Chondrocyte (in vitro differentiated cells): ENCODE results near the gene HRH4. TPM values are rescaled to one million over a fixed set of nuclear protein-coding genes. Genes with fewer than 3 reads are reported as not detected.

ENCODE experiments used
- DNase-seq: peaks from one replicate; pipeline ENCODE4 v3.0.0; 2021; ENCODE audit warnings: mixed read lengths, low spot score
- H3K27ac Mint-ChIP-seq: one replicate; pipeline ENCODE4 v1.8.0; 2021; ENCODE audit warnings: mild to moderate bottlenecking, moderate library complexity, mixed read lengths; ENCODE audit not compliant: unreplicated experiment
- H3K27me3 Mint-ChIP-seq: 2 replicates; pipeline ENCODE4 v1.8.0; 2021; ENCODE audit warnings: low read depth, mixed read lengths
- H3K36me3 Mint-ChIP-seq: 2 replicates; pipeline ENCODE4 v1.8.0; 2021; ENCODE audit warnings: low read depth, mixed read lengths
- H3K4me1 Mint-ChIP-seq: 2 replicates; pipeline ENCODE4 v1.8.0; 2021; ENCODE audit warnings: low read depth, mild to moderate bottlenecking, mixed read lengths
- H3K4me3 Mint-ChIP-seq: one replicate; pipeline ENCODE4 v1.8.0; 2021; ENCODE audit warnings: mild to moderate bottlenecking, moderate library complexity, mixed read lengths; ENCODE audit not compliant: unreplicated experiment
- H3K9me3 Mint-ChIP-seq: 2 replicates; pipeline ENCODE4 v1.8.0; 2021; ENCODE audit warnings: low read depth, mixed read lengths
- CTCF ChIP-seq: fragments of 200-600 bp; sonication (generic); IDR thresholded peaks from 2 replicates; pipeline ENCODE4 v1.5.0; 2021; ENCODE audit warnings: antibody characterized with exemption, mild to moderate bottlenecking, moderate library complexity
- total RNA-seq: library from RNA; stranded (reverse); gene quantifications from 3 replicates; pipeline ENCODE4 v1.2.1, GENCODE V29; 2021

Gene HRH4
- total RNA-seq, 1 donor from 2014 or later = not detected

GRCh38 chr18:24462838-24463775 is 2.7 kb downstream of the HRH4 start:
- no peak overlapping the region for H3K27ac Mint-ChIP-seq
- no peak for TF ChIP-seq CTCF
- H3K4me3 Mint-ChIP-seq = no peak overlapping the region
- DNase-seq = no peak
- H3K27me3 Mint-ChIP-seq = no peaks in the 10 kb centered on the region
- H3K9me3 Mint-ChIP-seq = no peaks in the 10 kb centered on the region
- H3K4me1 Mint-ChIP-seq = no peaks in the 10 kb centered on the region
- no peaks in the 10 kb centered on the region for H3K36me3 Mint-ChIP-seq

- H3K4me1 Mint-ChIP-seq = no peaks in the 10 kb centered on the region
- DNase-seq = no peak
- no peak overlapping the region for H3K4me3 Mint-ChIP-seq
- no peaks in the 10 kb centered on the region for H3K9me3 Mint-ChIP-seq
- H3K27me3 Mint-ChIP-seq = no peaks in the 10 kb centered on the region
- no peak for TF ChIP-seq CTCF
- no peaks in the 10 kb centered on the region for H3K36me3 Mint-ChIP-seq
- H3K27ac Mint-ChIP-seq = no peak overlapping the region
Measured at GRCh38 chr18:24465486-24465885, 5.0 kb downstream of the HRH4 start.

GRCh38 chr18:24466771-24467170 is 6.3 kb downstream of the HRH4 start:
- H3K36me3 Mint-ChIP-seq = no peaks in the 10 kb centered on the region
- no peak overlapping the region for H3K27ac Mint-ChIP-seq
- TF ChIP-seq CTCF = no peak
- no peak for DNase-seq
- H3K27me3 Mint-ChIP-seq = no peaks in the 10 kb centered on the region
- H3K4me3 Mint-ChIP-seq = no peak overlapping the region
- H3K4me1 Mint-ChIP-seq = no peaks in the 10 kb centered on the region
- H3K9me3 Mint-ChIP-seq = no peaks in the 10 kb centered on the region

- Mint-ChIP-seq H3K4me3 (no peak overlapping the region), H3K27me3 (no peaks in the 10 kb centered on the region), H3K4me1 (peaks cover 4% of the 10 kb centered on the region), H3K36me3 (no peaks in the 10 kb centered on the region), H3K27ac (no peak overlapping the region), H3K9me3 (no peaks in the 10 kb centered on the region)
- DNase-seq = no peak
- TF ChIP-seq CTCF = no peak
Measured at GRCh38 chr18:24470022-24470618, 9.7 kb downstream of the HRH4 start.

GRCh38 chr18:24470805-24471204 is 10.4 kb downstream of the HRH4 start:
- Mint-ChIP-seq H3K27ac (no peak overlapping the region), H3K27me3 (no peaks in the 10 kb centered on the region), H3K4me3 (no peak overlapping the region), H3K36me3 (no peaks in the 10 kb centered on the region), H3K4me1 (peaks cover 4% of the 10 kb centered on the region), H3K9me3 (no peaks in the 10 kb centered on the region)
- DNase-seq = no peak
- no peak for TF ChIP-seq CTCF
